Esophagus squamous epithelium (tissue), 4 donors: ENCODE measurements around the gene ZNF217.
"Not testable (repeated sequence)": the region's sequence is repeated elsewhere in the genome, so short reads cannot be mapped to it uniquely, and the experiment has no call there.

Source experiments
- CTCF ChIP-seq, 6 experiments: fragments of 450-650 bp in 4 of 6; fragments of 200-600 bp in 2 of 6; sonication (generic) in 2 of 6; IDR thresholded peaks; one replicate each; pipeline ENCODE4 v1.5.1; 2016 to 2019; ENCODE audit warnings: antibody characterized with exemption in 6 of 6, mild to moderate bottlenecking in 4 of 6, moderate library complexity in 4 of 6
- POLR2A ChIP-seq, 4 donors: fragments of 450-650 bp; IDR thresholded peaks; one replicate each; pipeline ENCODE4 v1.6.1; 2017; ENCODE audit warnings: antibody characterized with exemption in 4 of 4, mild to moderate bottlenecking in 4 of 4, moderate library complexity in 3 of 4

GRCh38 chr20:53604846-53605245 lies 11.2 kb upstream of the ZNF217 start:
- not testable (repeated sequence) for TF ChIP-seq POLR2A, CTCF (IDR thresholded peaks at IDR 0.05)
